GM19193 (cell line): ENCODE measurements around the gene MAPK12.
A peak's percentile ranks its signal among the peaks of the same experiment; 100 is the strongest.

Experiments
- POLR2A ChIP-seq: IDR thresholded peaks from 4 replicates; pipeline ENCODE4 v1.6.1; 2011; ENCODE audit not compliant: insufficient read depth, insufficient read length; ENCODE audit errors: extremely low read depth

The MAPK12 gene

DNA sequence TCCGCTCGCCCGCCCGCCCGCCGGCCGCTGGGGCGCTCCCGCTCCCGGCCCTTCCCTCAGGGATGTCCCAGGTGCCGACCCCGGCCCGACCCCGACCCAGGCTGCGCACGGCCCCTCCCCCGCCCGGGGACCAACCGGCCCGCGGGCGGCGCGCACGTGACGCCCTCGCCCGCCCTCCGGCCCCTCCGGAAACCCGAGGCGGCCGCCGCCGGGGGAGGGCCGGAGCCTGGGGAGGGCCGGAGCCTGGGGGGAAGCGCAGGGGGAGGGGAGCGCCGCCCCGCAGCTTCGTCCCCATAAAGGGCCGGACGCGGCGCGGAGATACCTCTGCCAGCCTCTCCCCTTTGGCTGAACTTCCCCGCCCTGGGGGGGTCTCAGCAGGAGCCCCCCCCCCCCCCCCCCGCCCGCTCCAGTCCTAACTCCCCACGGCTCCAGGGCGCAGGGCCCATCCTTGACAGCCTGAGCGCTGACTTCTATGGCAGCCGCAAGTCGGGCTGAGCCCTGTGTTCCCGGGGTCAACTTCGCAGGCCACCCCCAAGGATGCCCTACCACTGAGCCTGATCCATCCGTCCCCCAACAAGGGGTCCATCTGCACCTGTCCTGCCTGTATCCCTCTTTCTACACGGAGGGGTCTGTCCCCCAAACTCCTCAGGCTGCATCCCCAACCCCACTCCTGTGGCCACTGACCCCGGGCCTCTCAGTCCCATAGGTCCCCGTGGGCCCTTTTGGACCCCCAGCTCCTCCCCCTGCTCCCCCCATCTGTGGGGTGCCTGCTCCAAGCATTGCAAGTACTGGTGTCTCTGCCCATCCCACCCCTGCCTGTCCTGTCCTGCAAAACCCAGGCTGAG lies at the start of gene MAPK12:
Gene MAPK12 (minus strand): TSS at position 69 of the 845 bp plus-strand sequence. CDS start 174 bp downstream, outside the sequence.
- TF ChIP-seq POLR2A, result no peak

DNA sequence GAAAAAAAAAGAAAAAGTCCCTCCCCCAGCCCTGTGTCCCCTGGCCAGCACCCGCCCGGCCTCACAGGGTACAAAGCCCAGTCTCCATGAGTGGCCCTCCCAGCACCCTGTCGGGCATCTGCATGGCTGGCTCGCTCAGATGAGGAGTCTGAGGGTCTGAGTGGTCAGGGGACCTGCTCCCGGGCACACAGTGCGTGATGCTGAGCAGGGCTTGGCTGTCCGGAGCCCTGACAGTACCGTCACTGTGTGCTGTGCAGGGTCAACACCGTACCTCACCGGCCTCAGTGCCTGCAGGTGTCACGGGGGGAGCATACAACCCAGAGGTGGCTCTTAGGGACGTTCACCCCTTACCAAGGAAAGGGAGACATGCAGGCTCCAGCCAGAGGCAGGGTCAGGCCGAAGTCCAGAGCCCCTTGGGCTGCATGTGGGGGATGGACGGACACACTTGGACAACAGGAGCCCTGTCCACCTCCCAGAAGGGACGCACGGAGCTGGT lies 49.5 kb upstream of the MAPK12 start:
- no peak for TF ChIP-seq POLR2A

DNA sequence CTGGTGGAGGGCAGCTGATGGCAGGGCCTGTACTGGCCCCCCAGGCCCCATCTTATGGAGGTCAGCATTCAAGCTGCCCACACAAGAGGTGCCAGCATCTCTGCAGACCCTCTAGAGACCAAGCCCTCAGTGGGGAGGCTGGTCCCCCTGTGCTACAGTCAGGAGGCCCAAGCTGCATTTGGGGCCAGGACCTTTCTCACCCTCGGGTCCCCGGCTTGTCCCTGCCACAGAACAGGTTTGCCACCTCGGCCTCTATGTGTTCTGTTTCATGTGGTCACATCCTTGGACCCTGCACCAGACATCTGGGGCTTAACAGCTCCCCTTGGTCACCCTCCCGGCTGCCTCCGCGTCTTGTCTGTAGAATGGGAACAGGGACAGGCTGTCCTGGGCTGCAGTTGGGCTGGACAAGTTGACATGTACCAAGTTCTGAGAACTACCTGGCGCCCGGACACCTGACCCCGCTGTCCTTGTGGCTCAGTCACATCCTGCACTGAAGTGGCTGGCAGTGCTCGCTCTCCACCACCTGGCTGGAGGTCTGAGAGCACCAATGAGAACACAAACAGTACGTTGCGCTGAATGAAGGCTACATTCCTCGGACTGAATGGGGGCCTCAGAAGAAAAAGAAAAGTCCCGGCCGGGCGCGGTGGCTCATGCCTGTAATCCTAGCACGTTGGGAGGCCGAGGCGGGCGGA lies 48.7 kb upstream of the MAPK12 start:
- no peak for TF ChIP-seq POLR2A

DNA sequence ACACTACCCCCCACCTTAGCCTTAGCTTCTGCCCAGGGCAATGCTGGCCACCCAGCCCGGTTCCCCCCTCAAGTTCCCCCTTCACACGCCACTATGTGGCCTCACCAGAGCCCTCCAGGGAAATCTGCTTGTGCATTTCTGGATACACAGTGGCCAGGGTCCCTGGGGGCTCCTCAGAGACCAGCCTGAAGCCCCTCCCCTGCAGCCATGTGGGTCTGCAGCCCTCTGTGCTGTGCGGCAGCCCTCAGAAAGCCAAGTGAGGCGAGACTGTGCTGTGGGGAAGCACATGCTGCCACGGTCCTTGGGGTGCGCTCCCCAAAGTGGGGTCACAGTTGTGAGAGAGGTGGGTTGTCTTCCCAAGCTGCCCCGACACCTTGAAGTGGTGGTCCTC lies 48.1 kb upstream of the MAPK12 start:
- no peak for TF ChIP-seq POLR2A

DNA sequence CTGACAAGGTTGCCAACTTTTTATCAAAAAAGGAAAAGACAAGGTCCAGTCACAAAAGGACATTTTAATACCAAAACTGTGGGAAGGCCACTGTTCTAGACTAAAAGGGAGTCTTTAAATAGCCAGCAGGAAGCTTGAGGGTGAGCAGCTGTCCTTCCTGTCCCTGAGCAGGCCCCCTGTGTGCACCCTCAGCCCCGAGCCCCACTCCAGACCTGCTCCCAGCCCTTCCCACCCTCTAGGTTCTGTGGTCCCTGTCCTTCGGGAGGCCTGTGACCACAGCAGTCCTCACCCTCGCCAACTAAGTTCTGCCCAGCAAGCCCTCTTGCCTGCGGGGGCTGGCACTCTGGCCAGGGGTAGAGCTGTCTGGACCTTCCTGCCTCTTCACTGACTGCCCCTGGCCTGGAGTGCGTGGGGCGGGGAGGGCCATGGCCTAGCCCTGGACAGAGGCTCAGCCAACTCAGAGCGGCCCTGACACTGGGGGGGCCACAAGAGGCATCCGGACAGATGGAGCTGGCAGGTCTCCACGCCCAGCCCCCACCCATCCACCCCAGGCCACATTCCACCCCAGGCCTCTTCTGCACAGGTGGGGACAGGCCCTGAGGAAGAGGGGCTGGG lies 47.6 kb upstream of the MAPK12 start:
- TF ChIP-seq POLR2A, result no peak

DNA sequence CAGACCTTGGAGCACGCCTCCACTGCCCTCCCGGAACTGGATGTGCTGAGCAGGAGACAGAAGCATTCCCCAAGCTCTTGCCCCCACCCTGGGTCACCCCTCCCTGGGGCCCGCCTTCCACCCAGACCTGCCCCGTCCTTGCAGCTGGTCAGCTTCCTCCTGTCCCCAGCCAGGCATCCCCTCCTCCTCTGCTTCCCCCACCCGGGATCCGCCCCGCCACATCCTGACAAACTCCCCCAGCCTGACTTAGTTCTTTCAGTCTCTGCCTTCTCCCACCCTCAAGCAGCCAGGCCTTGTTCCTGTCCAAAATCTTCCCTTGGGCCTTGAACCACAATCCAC lies 47.1 kb upstream of the MAPK12 start:
- no peak for TF ChIP-seq POLR2A

DNA sequence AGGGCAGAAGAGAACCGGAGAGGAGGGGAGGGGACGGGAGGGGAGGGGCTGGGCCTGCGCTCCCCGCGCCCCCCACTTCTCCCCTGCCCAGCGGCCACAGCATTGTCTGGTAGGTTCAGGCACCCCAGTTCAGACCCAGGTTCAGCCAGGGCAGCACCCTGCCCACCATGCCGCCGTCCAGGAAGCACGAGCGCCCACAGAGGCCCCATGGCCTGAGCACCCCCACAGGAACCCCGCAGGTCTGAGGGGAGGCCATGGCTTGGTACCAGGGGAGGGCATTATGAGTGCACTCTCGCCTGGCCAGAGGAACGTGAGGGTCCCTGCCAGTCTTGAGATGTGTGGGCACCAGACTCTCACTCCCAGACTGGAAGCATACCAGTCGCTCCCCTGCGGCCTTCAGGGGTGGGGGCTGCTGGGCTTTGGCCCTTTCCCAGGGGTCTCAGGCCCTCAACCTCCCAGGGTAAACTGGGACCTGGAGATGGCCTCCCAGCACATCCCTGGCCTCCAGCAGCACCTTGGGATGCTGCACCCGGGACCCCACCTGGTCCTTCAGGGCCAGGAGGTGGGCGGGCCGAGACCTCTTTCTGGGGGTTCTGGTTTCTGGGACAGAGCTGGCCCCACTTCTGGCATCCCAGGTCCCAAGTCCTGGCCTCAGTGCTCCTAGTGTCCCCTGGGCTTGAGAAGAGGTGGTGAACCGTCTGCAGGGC lies 46.6 kb upstream of the MAPK12 start:
- TF ChIP-seq POLR2A, result no peak

DNA sequence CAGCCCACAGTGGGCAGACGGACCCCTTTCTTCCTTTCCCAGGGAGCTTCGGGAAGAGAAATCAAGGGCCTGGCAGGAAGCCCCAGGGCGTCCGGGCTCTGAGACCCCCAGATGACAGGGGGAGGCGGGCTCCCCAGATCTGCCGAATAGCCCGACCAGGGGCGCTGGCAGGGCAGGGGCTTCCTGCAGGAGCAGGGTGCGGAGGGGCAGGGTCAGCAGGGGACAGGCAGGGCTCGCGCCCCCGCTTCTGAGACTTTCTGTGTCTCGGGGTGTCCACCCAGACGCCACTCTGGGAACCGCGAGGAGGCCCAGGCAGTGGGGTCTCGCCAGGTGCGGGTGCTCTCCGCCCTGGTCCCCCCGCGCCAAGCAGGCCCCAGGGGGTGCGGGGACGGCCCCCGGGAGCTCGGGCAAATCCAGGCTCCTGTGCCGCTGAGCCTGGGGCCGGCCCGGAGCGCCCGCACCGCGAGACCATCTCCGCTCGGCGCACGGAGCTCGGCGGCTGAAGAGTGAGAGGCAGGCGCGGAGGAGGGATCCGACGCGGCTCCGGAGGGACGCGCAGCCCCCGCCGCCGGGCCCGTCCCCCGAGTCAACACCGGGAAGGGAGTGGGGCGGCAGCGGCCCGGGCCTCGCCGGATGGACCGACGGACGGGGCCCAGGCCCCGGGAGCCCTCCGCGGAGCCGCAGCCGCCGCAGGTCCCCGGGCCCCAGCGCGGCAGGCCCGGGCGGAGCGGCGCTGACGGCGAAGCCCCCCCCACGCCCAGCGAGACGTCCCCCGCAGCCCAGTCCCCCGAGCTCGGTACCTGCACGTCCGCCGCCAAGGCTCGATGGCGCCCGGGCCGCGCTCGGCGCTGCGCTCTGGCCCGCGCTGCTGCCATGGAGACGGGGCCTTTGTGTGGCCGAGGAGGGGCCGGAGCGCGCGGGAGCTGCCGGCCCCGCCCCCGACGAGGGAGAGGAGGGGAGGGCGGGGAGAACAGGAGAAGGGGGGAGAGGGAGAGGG lies 45.6 kb upstream of the MAPK12 start, which contains the start of gene PLXNB2:
Gene PLXNB2 (minus strand): TSS at position 894 of the 997 bp plus-strand sequence. CDS start 17,062 bp downstream, outside the sequence.
- TF ChIP-seq POLR2A, result peak; percentile 61

DNA sequence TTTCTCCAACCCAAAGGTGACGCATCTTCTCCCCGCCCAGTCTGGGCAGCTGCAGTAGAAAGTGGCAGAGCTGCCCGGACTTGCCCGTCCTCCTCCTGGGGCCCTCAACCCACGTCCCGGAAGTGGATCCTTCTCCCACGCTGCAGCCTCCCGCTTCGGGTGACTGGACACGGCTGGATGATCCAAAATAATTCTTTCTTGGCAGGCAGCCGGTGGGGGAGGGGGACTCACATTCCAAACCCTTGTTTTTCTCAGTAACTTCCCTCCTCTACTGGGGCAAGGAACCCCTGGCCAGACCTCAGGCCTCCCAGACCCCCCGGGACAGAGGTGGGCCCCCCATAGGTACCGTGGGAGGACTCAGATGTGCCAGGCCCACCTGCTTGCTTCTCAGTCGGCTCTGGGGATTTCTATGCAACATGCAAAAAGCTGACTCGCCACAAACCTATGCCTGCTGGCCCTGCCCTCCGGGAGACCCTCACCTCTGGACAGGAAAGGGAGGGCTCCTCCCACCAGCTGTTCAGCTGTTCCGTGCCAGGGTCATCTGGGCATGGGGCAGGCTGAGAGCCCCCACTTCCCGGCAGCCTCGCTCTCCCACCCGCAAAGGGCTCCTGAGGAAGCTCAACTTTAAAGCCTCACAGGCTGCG lies 44.6 kb upstream of the MAPK12 start:
- TF ChIP-seq POLR2A, result peak; percentile 46

DNA sequence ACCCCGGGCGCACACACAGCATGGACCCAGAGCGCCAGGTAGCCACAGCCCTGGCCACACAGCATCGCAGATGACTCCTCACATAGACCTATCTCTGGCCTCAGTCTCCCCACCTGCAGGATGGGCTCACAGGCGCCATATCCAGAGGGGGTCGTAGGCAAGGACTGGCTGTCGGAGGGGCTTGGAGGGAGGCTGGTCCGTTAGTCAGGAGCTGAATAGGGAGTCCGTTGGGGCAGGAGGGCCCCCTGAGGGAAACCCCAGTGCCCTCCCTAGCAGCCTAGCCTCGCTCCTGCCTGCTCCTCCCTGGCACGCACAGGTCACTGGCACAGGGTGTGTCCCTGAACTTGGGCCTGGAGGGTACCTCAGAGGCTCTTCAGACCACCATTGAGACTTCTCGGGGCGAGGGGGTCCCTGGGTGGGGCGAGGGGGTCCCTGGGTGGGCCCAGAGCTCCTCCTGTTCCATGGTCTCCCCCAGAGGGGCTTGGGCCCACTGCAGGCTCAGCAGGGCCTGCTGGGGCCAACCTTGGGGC lies 44.0 kb upstream of the MAPK12 start:
- no peak for TF ChIP-seq POLR2A

DNA sequence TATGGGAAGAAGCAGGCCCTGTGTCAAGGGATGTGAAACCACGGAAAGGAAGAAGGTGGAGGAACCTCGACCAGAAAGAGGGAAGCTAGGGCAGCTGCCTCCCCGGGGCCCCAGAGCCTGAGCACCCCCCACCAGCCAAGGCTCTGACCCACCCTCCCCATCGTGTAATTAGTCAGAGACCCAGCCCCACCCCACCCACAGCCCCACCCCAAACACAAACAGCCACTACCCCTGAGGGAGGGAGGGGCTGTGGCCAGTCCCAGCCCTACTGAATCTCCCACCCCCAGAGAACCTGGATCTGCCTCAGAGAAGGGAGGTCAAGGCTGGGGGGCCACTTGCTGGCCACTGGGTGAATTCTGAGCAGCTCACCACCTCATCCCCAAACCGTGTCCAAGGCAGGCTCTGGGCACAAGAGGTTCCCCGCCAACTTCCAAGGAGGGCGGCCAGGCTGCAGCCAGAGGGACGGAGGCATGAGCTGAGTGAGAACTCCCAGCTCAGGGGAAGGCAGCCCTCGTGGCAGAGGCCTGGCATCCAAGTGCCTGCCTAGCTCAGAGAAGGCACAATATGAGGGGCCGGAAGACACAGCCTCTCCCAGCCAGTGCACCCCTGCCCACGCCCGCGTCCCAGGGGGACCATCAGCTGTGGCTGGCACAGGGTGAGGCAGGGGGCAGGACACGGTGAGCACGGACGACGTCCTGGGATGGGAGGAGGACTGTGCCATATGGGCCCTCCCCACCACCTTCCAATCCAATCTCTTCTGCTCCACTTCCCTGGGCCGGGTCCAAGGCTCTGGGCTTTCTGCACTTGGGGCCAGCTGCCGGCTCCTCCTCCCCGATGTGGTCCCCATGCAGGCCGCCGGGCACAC lies 43.3 kb upstream of the MAPK12 start:
- no peak for TF ChIP-seq POLR2A
